BJ (cell line): ENCODE results near the gene RHOV. TPM values are rescaled to one million over a fixed set of nuclear protein-coding genes. Genes with fewer than 3 reads are reported as not detected.

ENCODE experiments used
- CTCF ChIA-PET: fragments of 350-600 bp; formaldehyde crosslinking; extraction: SDS; loops from one replicate; lab custom pipeline; 2021; ENCODE audit warnings: antibody characterized with exemption, inconsistent platforms; lab: Yijun Ruan, JAX
- POLR2A ChIA-PET: fragments of 300-600 bp; sonication (Branson Sonifier 250); formaldehyde crosslinking; extraction: SDS; loops from one replicate; lab custom pipeline; 2021; ENCODE audit warnings: antibody characterized with exemption; lab: Charles Lee
- DNase-seq: peaks from one replicate; pipeline ENCODE4 v3.0.0-alpha.2; 2011; ENCODE audit warnings: low read depth
- H3K27me3 ChIP-seq: 2 replicates; pipeline ENCODE4 v1.6.0; 2011; ENCODE audit warnings: low read length; ENCODE audit not compliant: control insufficient read depth, insufficient read depth
- H3K36me3 ChIP-seq: 2 replicates; pipeline ENCODE4 v1.5.1; 2011; ENCODE audit warnings: low read length; ENCODE audit not compliant: control insufficient read depth, insufficient read depth
- H3K4me3 ChIP-seq: 2 replicates; pipeline ENCODE4 v1.5.1; 2011; ENCODE audit warnings: low read depth, mild to moderate bottlenecking, control low read depth, low read length
- polyA plus RNA-seq: library from polyadenylated mRNA; depleted of rRNA; stranded (reverse); fragments of >200 nt; gene quantifications from 2 replicates; pipeline ENCODE4 v1.2.3, GENCODE V29; 2011; rRNA removed
- small RNA-seq: library from RNA; depleted of rRNA; stranded (forward); fragments of <200 nt; gene quantifications from one replicate; pipeline ENCODE3, GENCODE V24; 2012; ENCODE audit warnings: low replicate concordance, low read depth; ENCODE audit not compliant: insufficient read length
- TF ChIP-seq, protein P1 (sequence below): IDR thresholded peaks from 2 replicates; pipeline ENCODE4 v1.5.1; 2011; ENCODE audit warnings: low read depth, mild to moderate bottlenecking, control low read depth, inconsistent platforms, low read length, moderate library complexity; ENCODE audit not compliant: insufficient read depth

RHOV gene
- polyA plus RNA-seq, 1 experiment: 0.28 TPM

DNA sequence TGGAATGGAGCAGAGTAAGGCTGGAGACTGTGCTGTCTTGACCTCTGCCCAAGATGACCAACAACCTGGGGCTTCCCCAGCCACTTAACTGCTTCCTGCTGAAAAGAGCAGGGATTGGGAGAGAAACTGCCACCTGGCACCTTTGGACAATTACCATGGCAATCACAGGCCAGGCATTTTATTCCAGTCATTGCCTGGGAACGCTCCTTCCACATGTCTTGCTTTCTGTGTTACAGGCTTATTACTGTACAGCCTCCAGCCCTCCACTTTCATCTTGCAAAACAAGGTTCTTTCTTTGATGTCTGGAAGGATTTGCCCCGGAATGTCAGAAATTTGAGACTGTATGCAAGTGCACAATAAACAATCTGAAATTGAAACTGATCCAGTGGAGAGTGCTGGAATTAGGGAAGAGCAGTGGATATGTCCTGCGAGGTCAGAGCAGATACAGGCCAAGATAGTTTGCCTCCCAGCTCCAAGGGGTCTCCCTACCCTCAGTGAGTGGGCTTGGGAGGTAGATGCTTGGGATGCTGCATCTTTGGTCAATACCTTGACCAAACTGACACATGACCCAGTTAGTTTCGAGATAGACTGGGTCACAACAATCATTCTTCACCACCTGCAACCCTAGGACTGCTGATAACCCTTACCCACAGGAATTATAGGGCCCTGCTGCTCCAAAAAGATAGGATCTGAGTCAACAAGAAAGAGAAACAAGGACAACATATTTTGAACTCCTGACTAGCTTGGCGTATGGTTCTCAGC is 48.2 kb downstream of the RHOV start:
- ChIA-PET CTCF (no interaction called here), POLR2A (interaction anchor here (0.7 kb wide), 1 partner anchor 18 kb away, joined by 3 read pairs; the partner anchor contains the start of gene SPINT1)
- TF ChIP-seq, protein P1, sequence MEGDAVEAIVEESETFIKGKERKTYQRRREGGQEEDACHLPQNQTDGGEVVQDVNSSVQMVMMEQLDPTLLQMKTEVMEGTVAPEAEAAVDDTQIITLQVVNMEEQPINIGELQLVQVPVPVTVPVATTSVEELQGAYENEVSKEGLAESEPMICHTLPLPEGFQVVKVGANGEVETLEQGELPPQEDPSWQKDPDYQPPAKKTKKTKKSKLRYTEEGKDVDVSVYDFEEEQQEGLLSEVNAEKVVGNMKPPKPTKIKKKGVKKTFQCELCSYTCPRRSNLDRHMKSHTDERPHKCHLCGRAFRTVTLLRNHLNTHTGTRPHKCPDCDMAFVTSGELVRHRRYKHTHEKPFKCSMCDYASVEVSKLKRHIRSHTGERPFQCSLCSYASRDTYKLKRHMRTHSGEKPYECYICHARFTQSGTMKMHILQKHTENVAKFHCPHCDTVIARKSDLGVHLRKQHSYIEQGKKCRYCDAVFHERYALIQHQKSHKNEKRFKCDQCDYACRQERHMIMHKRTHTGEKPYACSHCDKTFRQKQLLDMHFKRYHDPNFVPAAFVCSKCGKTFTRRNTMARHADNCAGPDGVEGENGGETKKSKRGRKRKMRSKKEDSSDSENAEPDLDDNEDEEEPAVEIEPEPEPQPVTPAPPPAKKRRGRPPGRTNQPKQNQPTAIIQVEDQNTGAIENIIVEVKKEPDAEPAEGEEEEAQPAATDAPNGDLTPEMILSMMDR: no peak
- DNase-seq: no peak
- Histone ChIP-seq H3K36me3 (no peaks in the 10 kb centered on the region), H3K4me3 (no peak overlapping the region), H3K27me3 (peaks cover 2% of the 10 kb centered on the region)

DNA sequence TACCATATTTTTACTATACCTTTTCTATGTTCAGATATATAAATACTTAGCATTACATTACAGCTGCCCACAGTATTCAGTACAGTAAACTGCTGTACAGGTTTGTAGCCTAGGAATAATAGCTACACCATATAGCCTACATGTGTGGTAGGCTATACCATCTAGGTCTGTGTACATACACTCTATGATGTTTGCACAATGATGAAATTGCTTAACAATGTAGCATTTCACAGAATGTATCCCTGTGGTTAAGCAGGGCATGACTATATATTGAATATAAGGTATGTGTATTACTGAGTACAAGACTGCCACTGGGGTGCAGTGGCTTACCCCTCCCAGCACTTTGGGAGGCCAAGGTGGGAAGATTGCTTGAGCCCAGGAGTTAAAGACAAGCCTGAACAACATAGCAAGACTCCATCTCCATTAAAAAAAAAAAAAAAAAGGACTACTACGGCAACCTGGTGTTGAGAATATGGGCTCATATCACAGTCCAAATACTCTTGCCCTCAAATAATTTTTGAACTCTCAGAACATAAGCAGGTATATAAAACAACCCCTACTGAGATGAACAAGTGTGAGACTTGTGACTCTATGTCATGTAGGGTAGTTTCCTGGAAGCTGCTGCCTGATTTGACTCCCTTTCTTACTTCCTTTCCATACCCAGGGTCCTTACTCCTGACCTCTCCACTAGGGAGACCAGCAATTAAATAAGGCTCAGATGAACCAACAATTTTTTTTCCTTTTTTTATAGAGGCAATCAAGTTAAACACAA is 50.3 kb downstream of the RHOV start:
- CTCF ChIA-PET: interaction anchor here (1.0 kb wide), 1 partner anchor 33 kb away, joined by 4 read pairs; no protein-coding TSS in a partner anchor
- Histone ChIP-seq H3K4me3 (no peak overlapping the region), H3K27me3 (peaks cover 2% of the 10 kb centered on the region), H3K36me3 (no peaks in the 10 kb centered on the region)
- TF ChIP-seq, protein P1: no peak
- POLR2A ChIA-PET: no interaction called here
- no peak for DNase-seq

Small RNAs within 50 kb of the gene (small RNA-seq; reads per million reads assigned to genes)
- not detected for gene AC025166.1

Other genes starting within 250 kb of the RHOV start
- gene RAD51, start 179.1 kb downstream of the RHOV start, polyA plus RNA-seq: 8.9 TPM in 2 replicates
- gene RMDN3, start 119.0 kb downstream of the RHOV start, polyA plus RNA-seq: 25.1 and 28.3 TPM in 2 replicates
- 2.5 and 3.1 TPM in 2 replicates for gene GCHFR, start 110.2 kb downstream of the RHOV start, polyA plus RNA-seq
- gene C15orf62, start 104.3 kb downstream of the RHOV start, polyA plus RNA-seq: 0.04 TPM in 1 of 2 replicates, not detected in the other
- gene ZFYVE19, start 67.1 kb downstream of the RHOV start, polyA plus RNA-seq: 22.6 and 31.9 TPM in 2 replicates
- gene DNAJC17, start 66.8 kb downstream of the RHOV start, polyA plus RNA-seq: 30.8 and 37.1 TPM in 2 replicates
- not detected in 2 replicates for gene PPP1R14D, start 45.5 kb downstream of the RHOV start, polyA plus RNA-seq
- 0.22 and 1.1 TPM in 2 replicates for gene SPINT1, start 30.2 kb downstream of the RHOV start, polyA plus RNA-seq
- 18.2 and 28.4 TPM in 2 replicates for gene VPS18, start 20.2 kb upstream of the RHOV start, polyA plus RNA-seq
- gene DLL4, start 55.1 kb upstream of the RHOV start, polyA plus RNA-seq: 0.32 and 0.47 TPM in 2 replicates
- gene CHAC1, start 79.2 kb upstream of the RHOV start, polyA plus RNA-seq: 107 and 155 TPM in 2 replicates
- gene INO80, start 242.0 kb upstream of the RHOV start, polyA plus RNA-seq: 4.3 and 5.2 TPM in 2 replicates